Type B pancreatic cell (in vitro differentiated cells): ENCODE data around the gene UBC. TPM values are rescaled to one million over a fixed set of nuclear protein-coding genes. Genes with fewer than 3 reads are reported as not detected.
"Not testable (repeated sequence)": the region's sequence is repeated elsewhere in the genome, so short reads cannot be mapped to it uniquely, and the experiment has no call there.

Source experiments
- DNase-seq: peaks from one replicate; pipeline ENCODE4 v3.0.0; 2021; ENCODE audit warnings: mixed read lengths; ENCODE audit not compliant: unreplicated experiment; ENCODE audit errors: extremely low spot score
- H3K27ac Mint-ChIP-seq: 2 replicates; pipeline ENCODE4 v1.8.0; 2021; ENCODE audit warnings: mild to moderate bottlenecking, mixed read lengths
- H3K27me3 Mint-ChIP-seq: 2 replicates; pipeline ENCODE4 v1.8.0; 2021; ENCODE audit warnings: mixed read lengths
- H3K36me3 Mint-ChIP-seq: 2 replicates; pipeline ENCODE4 v1.8.0; 2021; ENCODE audit warnings: mixed read lengths
- H3K4me1 Mint-ChIP-seq: one replicate; pipeline ENCODE4 v1.8.0; 2021; ENCODE audit warnings: mixed read lengths; ENCODE audit not compliant: unreplicated experiment
- H3K4me3 Mint-ChIP-seq: 2 replicates; pipeline ENCODE4 v1.8.0; 2021; ENCODE audit warnings: mild to moderate bottlenecking, mixed read lengths
- H3K9me3 Mint-ChIP-seq: 2 replicates; pipeline ENCODE4 v1.8.0; 2021; ENCODE audit warnings: mixed read lengths
- CTCF ChIP-seq: fragments of 200-600 bp; sonication (generic); conservative IDR thresholded peaks from 2 replicates; pipeline ENCODE4 v1.5.0; 2021; ENCODE audit warnings: antibody characterized with exemption, mild to moderate bottlenecking
- total RNA-seq: library from RNA; stranded (reverse); gene quantifications from 2 replicates; pipeline ENCODE4 v1.2.1, GENCODE V29; 2021; ENCODE audit warnings: low replicate concordance

Gene UBC
- total RNA-seq, 1 donor from 2014 or later: 761 TPM

DNA sequence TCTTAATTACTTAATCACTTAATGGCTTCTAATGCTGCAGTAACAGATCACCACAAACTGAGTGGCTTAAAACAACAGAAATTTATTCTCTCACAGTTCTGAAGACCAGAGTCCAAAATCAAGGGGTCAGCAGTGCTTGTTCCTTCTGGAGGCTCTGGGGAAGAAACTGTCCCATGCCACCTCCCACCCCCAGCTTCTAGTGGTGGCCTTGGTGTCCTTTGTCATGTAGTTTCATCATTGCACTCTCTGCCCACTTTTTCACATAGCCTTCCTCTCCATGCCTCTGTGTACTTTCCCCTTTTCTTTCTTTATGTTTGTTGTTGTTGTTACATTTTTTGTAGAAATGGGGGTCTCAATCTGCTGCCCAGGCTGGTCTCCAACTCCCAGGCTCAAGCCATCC is 16.1 kb upstream of the UBC start:
- DNase-seq: no peak
- Mint-ChIP-seq H3K4me1 (peaks cover 14% of the 10 kb centered on the region), H3K27ac (no peak overlapping the region), H3K9me3 (peaks cover 4% of the 10 kb centered on the region), H3K36me3 (peaks cover 10% of the 10 kb centered on the region), H3K27me3 (peaks cover 12% of the 10 kb centered on the region), H3K4me3 (no peak overlapping the region)
- no peak for TF ChIP-seq CTCF

- Mint-ChIP-seq H3K4me1 (peaks cover 14% of the 10 kb centered on the region), H3K4me3 (peak overlapping the region; percentile 25), H3K36me3 (peaks cover 10% of the 10 kb centered on the region), H3K9me3 (peaks cover 4% of the 10 kb centered on the region), H3K27me3 (peaks cover 12% of the 10 kb centered on the region), H3K27ac (no peak overlapping the region)
- no peak for TF ChIP-seq CTCF
- DNase-seq: no peak
Measured at GRCh38 chr12:124929649-124930419, 15.4 kb upstream of the UBC start.

DNA sequence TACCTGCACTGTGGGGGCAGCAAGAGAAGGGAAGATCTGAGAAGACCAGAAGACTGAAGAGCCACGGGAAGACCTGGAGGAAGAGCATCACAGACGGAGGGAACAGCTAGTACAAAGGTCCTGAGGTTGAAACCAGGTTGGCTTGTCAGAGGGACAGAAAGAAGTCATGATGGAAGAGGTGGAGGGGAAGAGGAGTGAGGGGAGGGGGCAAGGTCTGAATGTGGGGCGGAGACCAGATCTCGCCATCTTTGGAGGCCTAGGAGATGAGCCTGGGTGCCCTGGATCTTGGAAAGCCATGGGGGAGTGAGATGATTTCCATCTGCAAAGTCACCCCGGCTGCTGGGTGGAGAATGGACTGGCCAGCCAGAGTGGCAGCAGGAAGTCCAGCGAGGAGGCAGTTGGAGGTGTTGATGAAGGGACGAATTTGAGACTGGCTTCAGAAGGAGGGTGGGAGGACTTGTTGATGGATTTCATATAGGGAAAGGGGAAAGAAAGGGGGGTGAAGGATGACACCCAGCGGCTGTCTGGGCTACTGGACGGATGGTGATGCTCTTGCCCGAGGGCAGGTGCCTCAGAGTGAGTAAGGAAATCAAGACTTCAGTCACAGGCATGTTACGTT is 14.6 kb upstream of the UBC start:
- Mint-ChIP-seq H3K9me3 (peaks cover 4% of the 10 kb centered on the region), H3K4me3 (peak overlapping the region; percentile 25), H3K36me3 (peaks cover 10% of the 10 kb centered on the region), H3K27me3 (peaks cover 12% of the 10 kb centered on the region), H3K27ac (peak overlapping the region; percentile 99), H3K4me1 (peaks cover 17% of the 10 kb centered on the region)
- no peak for DNase-seq
- TF ChIP-seq CTCF: no peak

DNA sequence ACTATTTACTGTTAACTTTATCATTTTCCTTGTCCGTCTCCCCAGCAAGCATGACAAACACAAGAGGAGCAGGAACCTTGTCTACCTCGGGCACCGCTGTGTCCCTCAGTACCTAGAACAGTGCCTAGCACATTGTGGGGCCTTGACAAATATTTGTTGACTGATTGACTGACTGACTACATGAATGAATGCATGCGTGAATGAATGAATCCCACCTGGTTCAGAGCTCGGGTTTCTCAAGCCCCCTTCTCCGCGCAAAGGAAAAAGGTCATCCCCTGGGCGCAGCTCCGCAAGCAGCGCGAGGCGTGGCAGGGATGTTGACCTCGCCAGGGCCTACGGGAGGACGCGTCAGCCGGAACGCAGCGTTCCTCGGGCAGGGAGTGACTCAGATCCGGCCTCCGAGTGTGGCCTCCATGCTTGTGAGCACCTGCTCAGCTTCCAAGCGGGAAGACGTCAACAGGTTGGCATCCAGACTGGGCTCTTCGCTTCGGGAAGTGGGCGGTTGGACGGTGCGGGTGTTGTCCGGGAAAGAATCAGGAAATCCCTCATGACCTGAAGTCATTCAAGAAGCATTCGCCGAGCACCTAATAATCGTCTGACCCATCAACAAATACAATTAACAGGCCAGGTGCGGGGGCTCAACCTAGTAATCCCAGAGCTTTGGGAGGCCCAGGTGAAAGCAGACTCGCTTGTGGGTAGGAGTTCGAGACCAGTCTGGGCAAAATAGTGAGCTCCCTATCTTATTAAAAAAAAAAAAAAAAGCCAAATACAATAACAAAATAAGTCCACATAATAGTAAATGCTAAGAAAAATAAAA is 13.9 kb upstream of the UBC start:
- TF ChIP-seq CTCF: no peak
- H3K4me3 Mint-ChIP-seq: peak overlapping the region; percentile 98
- peaks cover 10% of the 10 kb centered on the region for H3K36me3 Mint-ChIP-seq
- DNase-seq: no peak
- peak overlapping the region; percentile 99 for H3K27ac Mint-ChIP-seq
- H3K9me3 Mint-ChIP-seq: peaks cover 4% of the 10 kb centered on the region
- H3K27me3 Mint-ChIP-seq: peaks cover 12% of the 10 kb centered on the region
- peaks cover 19% of the 10 kb centered on the region for H3K4me1 Mint-ChIP-seq

- H3K27me3 Mint-ChIP-seq: peaks cover 12% of the 10 kb centered on the region
- H3K27ac Mint-ChIP-seq: peak overlapping the region; percentile 99
- H3K36me3 Mint-ChIP-seq: peaks cover 10% of the 10 kb centered on the region
- peaks cover 22% of the 10 kb centered on the region for H3K4me1 Mint-ChIP-seq
- peak; percentile 94 for DNase-seq
- H3K4me3 Mint-ChIP-seq: peak overlapping the region; percentile 98
- H3K9me3 Mint-ChIP-seq: peaks cover 4% of the 10 kb centered on the region
- TF ChIP-seq CTCF: no peak
Measured at GRCh38 chr12:124927201-124928094, 13.0 kb upstream of the UBC start.

- Mint-ChIP-seq H3K4me3 (peak overlapping the region; percentile 48), H3K36me3 (peaks cover 10% of the 10 kb centered on the region), H3K4me1 (peaks cover 38% of the 10 kb centered on the region), H3K27ac (peak overlapping the region; percentile 61), H3K27me3 (peaks cover 17% of the 10 kb centered on the region)
- DNase-seq, H3K9me3 Mint-ChIP-seq: not testable (repeated sequence)
Measured at GRCh38 chr12:124925782-124926181, 11.3 kb upstream of the UBC start.
